HepG2 (cell line): Measurements from ENCODE around the gene DHX32. TPM values are rescaled to one million over a fixed set of nuclear protein-coding genes. Genes with fewer than 3 reads are reported as not detected.

ENCODE experiments used
- HNRNPUL1 ChIP-seq: fragments of 200-400 bp; formaldehyde crosslinking; IDR thresholded peaks from 2 replicates; pipeline ENCODE4 v1.6.1; 2017; ENCODE audit warnings: low read depth, mild to moderate bottlenecking, low read length, moderate library complexity
- PCBP1 ChIP-seq: fragments of 200-400 bp; formaldehyde crosslinking; IDR thresholded peaks from 2 replicates; pipeline ENCODE4 v1.6.1; 2017; ENCODE audit warnings: mild to moderate bottlenecking, low read depth, low read length, borderline replicate concordance
- REST ChIP-seq, 2 experiments: IDR thresholded peaks; 2 replicates each; pipeline ENCODE4 v1.6.1; 2011 to 2012; ENCODE audit warnings: low read length in 2 of 2, borderline replicate concordance in 1 of 2, low read depth in 1 of 2, mild to moderate bottlenecking in 1 of 2, moderate library complexity in 1 of 2
- SALL2 ChIP-seq: sonication (generic); formaldehyde crosslinking; IDR thresholded peaks from 2 replicates; pipeline ENCODE4 v1.8.1; 2023; ENCODE audit warnings: mild to moderate bottlenecking, missing genetic modification reagents, inconsistent platforms
- SPEN ChIP-seq: sonication (generic); formaldehyde crosslinking; IDR thresholded peaks from 2 replicates; pipeline ENCODE4 v1.5.1; 2020; ENCODE audit warnings: low read depth, mild to moderate bottlenecking, missing genetic modification reagents
- SRY ChIP-seq: sonication (generic); formaldehyde crosslinking; IDR thresholded peaks from 2 replicates; pipeline ENCODE4 v1.8.0; 2022; ENCODE audit warnings: mild to moderate bottlenecking, missing genetic modification reagents
- STAT6 ChIP-seq: sonication (generic); formaldehyde crosslinking; IDR thresholded peaks from 2 replicates; pipeline ENCODE4 v1.4.0; 2020; ENCODE audit warnings: missing genetic modification reagents, mild to moderate bottlenecking, borderline replicate concordance
- TCF7 ChIP-seq: sonication (generic); IDR thresholded peaks from 2 replicates; pipeline ENCODE4 v1.6.1; 2016; ENCODE audit warnings: antibody characterized with exemption, low read depth
- ZBTB21 ChIP-seq: sonication (generic); formaldehyde crosslinking; IDR thresholded peaks from 2 replicates; pipeline ENCODE4 v1.4.0; 2020; ENCODE audit warnings: missing genetic modification reagents
- ZBTB44 ChIP-seq: sonication (generic); formaldehyde crosslinking; IDR thresholded peaks from 2 replicates; pipeline ENCODE4 v1.4.0; 2020; ENCODE audit warnings: missing genetic modification reagents
- polyA plus RNA-seq, 8 experiments: library from polyadenylated mRNA; depleted of rRNA in 3 of 8; stranded (reverse) in 7 of 8; unstranded in 1 of 8; fragments of >200 nt; fragmentation: Illumina TruSeq in 4 of 8; extraction: Trizol in 4 of 8; gene quantifications; 2 replicates each; pipeline versions ENCODE4 v1.2.1 to v1.2.3, GENCODE V29; 2011 to 2016; ENCODE audit warnings: low read depth in 4 of 8, missing spikeins in 1 of 8, mixed read lengths in 1 of 8; ENCODE audit not compliant: insufficient read depth in 1 of 8
- total RNA-seq, 5 experiments: library from RNA; depleted of rRNA; stranded (reverse); fragments of >200 nt; fragmentation: Illumina TruSeq; extraction: Trizol; gene quantifications; 2 replicates each; pipeline ENCODE4 v1.2.3, GENCODE V29; 2016; ENCODE audit warnings: low read depth in 1 of 5
- TF ChIP-seq, protein P1 (sequence below): sonication (generic); formaldehyde crosslinking; IDR thresholded peaks from 2 replicates; pipeline ENCODE4 v1.4.0; 2020; ENCODE audit warnings: missing genetic modification reagents
- TF ChIP-seq, protein P2 (sequence below): sonication (generic); formaldehyde crosslinking; IDR thresholded peaks from 2 replicates; pipeline ENCODE4 v1.8.0; 2022; ENCODE audit warnings: mild to moderate bottlenecking, missing genetic modification reagents, moderate library complexity

DHX32 gene
- total and polyA plus RNA-seq, 2 of the 13 experiments (the other 11 are each of a cell fraction or from before 2014, with no cell fraction given) = 15.5 to 16.5 TPM

DNA sequence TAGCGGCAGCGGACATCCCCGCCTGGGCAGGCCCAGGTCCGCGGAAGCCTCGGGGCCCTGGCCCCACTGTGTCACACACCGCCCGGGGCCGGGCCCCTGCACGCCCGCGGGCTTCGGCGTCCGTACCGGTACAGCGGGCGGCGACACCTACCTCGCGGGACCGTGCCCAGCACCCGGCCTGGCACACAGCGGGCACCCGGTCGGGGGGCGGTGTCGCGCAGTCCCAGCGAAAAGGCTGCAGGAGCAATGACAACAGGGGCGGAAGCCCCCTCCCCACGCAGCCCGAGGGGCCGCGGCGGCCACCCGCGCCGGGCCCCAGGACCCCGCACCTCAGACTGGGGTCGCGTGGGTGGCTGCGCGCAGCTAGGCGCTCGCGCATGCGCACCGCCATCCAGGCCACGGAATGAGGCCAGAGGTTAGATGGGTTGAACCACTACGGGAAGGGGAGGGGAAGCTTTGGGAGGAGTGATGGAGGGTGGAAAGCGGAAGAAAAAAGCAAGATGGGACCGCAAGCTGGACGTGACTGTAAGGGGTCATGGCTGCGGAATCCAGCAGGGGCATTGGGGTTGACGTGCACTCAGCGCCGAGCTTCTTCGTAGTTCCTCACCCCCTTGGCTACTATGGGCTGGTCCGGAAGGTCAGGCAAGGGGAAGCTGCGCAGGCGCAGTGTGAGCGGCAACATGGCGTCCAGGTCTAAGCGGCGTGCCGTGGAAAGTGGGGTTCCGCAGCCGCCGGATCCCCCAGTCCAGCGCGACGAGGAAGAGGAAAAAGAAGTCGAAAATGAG is 58.0 kb downstream of the DHX32 start, which contains the start of the genes BCCIP and UROS (continued):
- TF ChIP-seq STAT6 (CRISPR knock-in tag) (no peak), SALL2 (CRISPR knock-in tag) (no peak; the same call in none of the 2 replicates), PCBP1 (0 out of 2 replicates have a peak, but pooled peaks have one; percentile 55), SPEN (CRISPR knock-in tag) (no peak), ZBTB21 (no peak), HNRNPUL1 (no peak), ZBTB44 (CRISPR knock-in tag) (no peak), TCF7 (no peak), SRY (peak; percentile 57; the same call in 1 of the 2 replicates), REST (IDR thresholded peaks at IDR 0.05; ENCODE audit: borderline replicate concordance in 1 of 2, low read depth in 1 of 2, low read length in 2 of 2) (0 out of 4 replicates have a peak, but pooled peaks of 1 of the 2 experiments have one; percentile 26)
- TF ChIP-seq, protein P1, sequence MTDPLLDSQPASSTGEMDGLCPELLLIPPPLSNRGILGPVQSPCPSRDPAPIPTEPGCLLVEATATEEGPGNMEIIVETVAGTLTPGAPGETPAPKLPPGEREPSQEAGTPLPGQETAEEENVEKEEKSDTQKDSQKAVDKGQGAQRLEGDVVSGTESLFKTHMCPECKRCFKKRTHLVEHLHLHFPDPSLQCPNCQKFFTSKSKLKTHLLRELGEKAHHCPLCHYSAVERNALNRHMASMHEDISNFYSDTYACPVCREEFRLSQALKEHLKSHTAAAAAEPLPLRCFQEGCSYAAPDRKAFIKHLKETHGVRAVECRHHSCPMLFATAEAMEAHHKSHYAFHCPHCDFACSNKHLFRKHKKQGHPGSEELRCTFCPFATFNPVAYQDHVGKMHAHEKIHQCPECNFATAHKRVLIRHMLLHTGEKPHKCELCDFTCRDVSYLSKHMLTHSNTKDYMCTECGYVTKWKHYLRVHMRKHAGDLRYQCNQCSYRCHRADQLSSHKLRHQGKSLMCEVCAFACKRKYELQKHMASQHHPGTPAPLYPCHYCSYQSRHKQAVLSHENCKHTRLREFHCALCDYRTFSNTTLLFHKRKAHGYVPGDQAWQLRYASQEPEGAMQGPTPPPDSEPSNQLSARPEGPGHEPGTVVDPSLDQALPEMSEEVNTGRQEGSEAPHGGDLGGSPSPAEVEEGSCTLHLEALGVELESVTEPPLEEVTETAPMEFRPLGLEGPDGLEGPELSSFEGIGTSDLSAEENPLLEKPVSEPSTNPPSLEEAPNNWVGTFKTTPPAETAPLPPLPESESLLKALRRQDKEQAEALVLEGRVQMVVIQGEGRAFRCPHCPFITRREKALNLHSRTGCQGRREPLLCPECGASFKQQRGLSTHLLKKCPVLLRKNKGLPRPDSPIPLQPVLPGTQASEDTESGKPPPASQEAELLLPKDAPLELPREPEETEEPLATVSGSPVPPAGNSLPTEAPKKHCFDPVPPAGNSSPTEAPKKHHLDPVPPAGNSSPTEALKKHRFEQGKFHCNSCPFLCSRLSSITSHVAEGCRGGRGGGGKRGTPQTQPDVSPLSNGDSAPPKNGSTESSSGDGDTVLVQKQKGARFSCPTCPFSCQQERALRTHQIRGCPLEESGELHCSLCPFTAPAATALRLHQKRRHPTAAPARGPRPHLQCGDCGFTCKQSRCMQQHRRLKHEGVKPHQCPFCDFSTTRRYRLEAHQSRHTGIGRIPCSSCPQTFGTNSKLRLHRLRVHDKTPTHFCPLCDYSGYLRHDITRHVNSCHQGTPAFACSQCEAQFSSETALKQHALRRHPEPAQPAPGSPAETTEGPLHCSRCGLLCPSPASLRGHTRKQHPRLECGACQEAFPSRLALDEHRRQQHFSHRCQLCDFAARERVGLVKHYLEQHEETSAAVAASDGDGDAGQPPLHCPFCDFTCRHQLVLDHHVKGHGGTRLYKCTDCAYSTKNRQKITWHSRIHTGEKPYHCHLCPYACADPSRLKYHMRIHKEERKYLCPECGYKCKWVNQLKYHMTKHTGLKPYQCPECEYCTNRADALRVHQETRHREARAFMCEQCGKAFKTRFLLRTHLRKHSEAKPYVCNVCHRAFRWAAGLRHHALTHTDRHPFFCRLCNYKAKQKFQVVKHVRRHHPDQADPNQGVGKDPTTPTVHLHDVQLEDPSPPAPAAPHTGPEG (CRISPR knock-in tag) = no peak; the same call in 1 of the 2 replicates
- TF ChIP-seq, protein P2, sequence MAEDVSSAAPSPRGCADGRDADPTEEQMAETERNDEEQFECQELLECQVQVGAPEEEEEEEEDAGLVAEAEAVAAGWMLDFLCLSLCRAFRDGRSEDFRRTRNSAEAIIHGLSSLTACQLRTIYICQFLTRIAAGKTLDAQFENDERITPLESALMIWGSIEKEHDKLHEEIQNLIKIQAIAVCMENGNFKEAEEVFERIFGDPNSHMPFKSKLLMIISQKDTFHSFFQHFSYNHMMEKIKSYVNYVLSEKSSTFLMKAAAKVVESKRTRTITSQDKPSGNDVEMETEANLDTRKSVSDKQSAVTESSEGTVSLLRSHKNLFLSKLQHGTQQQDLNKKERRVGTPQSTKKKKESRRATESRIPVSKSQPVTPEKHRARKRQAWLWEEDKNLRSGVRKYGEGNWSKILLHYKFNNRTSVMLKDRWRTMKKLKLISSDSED = no peak
